HG03066 (cell line): ENCODE results near the gene SORCS2.

Source experiments
- ATAC-seq: cut with Tn5 transposase; IDR thresholded peaks from one replicate; pipeline ENCODE4 v1.9.1; 2021; ENCODE audit warnings: low read depth; ENCODE audit not compliant: unreplicated experiment

SORCS2 gene

DNA sequence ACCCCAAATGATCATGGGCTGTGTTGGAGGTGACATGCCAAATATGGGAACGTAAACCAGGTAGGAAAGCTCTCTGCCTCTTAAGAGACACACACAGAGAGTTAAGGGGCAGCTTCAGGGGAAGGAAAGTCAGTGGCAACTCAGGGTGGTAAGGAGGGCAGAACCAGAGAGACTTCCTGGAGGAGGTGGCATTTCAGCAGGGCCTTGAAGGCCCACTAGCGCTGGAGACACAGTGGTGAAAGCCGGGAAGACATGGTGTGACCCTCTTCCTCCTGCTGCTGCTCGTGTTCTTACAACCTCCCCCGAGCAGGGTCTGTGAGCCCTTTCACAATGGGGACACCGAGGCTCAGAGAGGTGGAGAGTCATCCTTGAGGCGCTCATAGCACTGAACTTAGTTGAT is 68.2 kb downstream of the SORCS2 start:
- no peak for ATAC-seq

DNA sequence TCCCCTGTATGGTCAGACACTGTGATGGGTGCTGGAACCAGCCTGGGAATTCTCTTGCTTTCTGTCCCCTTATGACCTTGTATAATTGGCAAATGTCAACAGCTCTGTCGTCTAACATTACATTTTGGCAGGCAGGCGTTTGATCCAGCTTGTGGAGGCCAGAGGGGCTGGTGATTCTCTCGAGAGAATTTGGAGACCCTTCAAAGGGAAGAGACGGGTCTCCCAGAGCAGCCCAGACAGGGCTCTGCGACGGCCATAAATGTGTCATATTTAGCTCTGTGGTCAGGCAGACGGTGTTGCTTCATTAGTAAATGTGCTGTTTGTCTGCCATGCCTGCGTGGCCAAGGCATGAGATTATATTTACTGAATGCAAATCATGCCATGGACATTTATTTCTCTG is 68.7 kb downstream of the SORCS2 start:
- ATAC-seq, result no peak

DNA sequence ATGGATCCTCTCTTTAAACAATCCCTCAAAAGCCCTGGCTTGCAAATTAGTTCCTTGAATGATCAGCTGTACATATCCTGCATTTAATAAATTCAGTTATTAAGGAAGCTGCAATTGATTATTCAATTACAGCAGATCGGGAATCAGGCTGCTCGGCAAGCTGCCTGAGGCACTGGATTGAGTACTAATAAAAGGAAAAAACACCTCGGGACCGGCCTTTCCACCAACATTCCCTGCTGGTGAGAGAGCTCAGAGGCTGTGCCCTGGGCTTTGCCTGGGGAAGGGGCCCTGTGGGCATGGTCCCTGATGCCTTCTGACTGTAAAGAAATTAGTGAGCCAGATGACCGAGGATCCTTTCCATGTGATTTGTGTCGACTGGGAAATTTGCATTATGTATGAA is 69.2 kb downstream of the SORCS2 start:
- ATAC-seq, result no peak

DNA sequence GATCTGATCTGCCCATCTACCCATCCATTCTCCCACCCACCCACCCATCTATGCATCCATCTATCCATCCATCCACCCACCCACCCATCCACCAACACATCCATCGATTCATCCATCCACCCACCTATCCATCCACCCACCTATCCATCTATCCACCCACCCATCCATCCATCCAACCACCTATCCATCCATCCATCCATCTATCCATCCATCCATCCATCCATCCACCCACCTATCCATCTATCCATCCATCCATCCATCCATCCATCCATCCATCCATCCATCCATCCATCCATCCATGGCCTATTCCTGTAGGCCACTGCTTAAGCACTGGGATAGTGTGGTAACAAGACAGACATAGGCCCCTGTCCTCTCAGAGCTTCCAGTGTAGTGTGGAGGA is 69.8 kb downstream of the SORCS2 start:
- no peak for ATAC-seq

DNA sequence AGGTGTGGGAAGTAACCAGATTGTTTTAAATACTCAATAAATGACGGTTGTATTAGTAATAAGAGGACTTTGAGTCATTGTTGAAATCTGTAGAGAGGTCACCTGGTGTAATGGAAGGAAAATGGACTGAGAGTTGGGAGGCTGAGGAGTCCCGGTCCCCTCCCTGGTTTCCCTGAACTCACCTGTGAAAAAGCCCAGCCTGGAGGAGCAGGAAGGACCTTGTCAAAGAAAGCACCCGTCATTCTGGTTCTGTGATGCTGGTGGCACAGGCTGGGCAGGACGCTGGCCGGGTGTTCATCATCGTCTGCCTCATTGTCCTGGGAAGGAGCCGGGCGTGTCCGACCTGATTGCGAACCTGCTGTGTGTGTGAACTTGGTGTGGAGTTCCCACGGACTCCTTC is 70.8 kb downstream of the SORCS2 start:
- no peak for ATAC-seq

DNA sequence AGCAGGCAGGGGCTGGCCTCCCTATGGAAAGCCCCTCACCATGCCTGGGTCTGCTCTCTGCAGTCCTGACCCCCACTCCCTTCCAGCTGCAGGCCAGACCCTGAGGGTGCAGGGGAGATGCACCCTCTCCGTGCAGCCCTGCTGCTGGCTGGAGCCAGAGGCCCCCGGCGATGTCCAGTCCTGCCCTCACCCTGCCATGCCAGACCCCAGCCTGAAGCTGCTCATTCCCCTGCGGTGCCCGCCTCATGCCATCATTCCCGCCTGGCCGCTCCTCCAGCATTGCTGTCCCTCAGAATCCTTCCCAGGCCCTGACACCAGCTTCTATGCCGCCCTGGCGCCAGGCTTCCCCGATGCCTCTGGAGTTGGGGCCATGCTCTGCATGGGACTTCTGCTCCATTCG is 72.4 kb downstream of the SORCS2 start:
- no peak for ATAC-seq

DNA sequence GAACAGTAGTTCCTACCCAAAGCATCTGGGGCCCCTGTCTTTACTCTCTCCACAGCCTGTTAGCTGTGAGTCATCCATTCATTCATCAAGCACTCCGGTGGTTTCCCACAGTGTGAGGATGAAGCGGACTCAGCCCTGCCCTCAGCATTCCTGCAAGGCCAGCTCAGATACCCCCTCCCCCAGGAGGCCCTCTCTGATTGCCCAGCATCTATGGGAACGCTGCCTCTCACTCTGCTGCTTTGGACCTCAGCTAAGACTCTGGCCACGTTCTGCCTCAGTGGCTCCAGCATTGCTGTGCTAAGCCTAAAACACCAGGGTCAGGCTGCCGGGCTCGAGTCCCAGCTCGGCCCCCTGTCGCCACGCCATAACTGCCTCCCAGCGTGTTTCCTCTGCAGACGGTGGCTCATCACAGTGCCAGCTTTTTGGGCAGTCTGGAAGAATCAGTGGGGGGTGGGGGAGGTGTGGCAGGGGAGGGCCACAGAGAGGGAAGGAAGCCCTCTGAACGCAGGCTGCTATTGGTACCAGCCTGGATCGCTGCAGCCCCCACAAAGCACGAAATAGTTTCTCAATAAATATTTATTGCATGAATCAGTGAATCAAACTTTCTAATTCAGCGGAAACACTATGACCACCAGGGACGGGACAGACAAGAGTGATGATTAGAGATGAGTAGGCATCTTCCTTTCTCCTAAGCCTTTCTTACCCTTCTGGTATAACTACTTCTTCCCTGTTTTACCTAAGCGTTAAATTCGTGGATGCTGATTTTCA is 74.4 kb downstream of the SORCS2 start:
- ATAC-seq, result no peak

DNA sequence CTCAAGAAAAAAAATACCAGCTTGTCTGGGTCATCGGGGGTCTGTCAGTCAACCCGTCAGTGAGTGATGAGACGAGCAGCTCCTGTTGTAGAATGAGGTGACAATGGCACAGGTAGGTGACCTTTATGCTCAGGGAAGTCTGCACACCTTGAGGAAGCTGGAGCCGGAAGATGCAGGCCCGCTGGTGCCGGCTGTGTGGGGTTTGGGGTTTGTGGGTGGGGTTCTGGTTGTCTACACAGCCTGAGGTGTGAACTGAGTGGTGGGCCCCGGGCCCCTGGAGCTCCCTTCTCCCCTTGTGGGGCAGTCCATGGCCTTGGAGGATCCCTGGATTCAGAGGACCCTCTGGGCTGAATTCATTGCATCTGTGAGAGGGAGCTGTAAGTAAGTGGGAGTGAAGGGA is 75.5 kb downstream of the SORCS2 start:
- no peak for ATAC-seq

DNA sequence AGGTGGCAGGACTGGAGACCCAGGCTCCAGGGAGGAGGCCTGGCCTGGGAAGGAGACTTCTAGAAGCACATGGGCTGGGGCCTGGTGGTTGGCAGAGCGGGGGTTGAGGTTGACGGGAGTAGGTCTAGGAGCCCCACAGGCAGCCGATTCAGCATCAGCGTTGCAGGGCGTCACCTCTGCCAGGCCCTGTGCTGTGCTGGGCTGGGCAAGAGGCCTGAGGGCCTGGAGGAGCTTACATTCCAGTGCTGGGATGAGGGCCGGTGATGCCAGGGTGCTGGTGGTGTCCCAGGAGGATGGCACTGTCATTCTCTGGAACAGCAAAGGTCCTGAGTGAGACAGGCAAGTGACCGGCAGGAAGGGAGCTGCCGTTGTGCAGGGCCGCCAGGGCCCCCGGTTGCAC is 76.6 kb downstream of the SORCS2 start:
- ATAC-seq, result no peak

DNA sequence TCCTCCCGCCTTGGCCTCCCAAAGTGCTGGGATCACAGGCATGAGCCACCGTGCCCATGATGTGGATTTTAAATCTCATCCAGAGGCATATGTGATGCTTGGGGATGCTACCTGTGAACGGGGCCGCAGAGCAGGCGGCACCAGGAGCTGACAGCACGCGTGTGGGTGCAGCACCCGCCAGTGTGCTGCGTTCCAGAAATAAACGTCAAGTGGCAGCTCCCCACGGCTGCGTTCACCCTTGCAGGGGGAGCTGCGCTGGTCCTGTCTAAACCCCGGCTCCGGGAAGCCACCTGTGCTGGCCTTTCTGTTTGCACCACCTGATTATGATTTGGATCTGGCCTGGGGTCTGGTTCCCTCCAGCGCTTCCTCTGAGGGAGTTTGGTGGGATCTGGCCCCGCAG is 77.8 kb downstream of the SORCS2 start:
- ATAC-seq, result no peak

DNA sequence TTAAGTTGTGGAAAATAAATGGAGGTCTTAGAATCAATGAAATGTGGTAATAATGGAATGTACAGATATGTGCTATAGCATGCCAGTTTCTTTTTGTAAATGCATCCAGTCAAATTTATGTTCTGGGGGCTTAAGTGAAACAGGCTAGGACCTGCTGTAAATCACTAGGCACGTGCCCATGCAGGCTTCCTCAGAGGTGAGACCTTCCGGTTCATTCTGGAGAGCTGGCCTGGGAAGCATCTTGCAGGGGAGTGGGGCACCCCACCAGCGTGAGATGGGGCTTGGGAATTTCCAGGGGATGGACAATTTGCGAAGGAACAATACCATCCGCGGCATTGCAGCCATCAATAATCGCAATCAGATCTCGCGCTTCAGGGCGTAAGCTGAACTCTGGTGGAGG is 80.1 kb downstream of the SORCS2 start:
- ATAC-seq, result no peak

DNA sequence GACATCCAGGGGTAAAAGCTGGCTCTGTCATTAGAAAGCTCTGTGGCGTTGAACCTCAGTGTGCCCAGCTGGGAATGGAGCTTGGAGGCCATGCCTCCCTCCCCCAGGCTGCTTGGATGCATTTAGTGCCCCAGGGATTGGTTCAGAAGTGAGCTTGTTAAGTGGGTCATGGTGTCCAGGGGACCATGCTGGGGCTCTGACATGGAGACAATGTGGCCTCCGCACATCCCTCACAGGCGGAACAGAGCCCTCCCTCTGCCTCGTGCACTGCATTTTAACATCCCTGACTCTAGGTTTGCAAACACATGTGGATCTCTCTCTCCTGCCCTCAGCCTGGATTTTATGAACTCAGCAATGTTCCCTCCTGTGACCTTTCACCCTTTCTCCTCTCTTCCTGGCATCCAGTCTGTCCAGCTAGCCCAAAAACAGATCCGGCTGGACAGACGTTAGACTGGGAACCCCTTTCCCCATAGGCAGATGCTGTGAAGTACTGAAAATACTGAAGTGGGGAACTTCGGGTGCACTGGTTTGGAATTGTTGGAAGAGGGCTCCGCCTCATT is 81.5 kb downstream of the SORCS2 start:
- no peak for ATAC-seq

DNA sequence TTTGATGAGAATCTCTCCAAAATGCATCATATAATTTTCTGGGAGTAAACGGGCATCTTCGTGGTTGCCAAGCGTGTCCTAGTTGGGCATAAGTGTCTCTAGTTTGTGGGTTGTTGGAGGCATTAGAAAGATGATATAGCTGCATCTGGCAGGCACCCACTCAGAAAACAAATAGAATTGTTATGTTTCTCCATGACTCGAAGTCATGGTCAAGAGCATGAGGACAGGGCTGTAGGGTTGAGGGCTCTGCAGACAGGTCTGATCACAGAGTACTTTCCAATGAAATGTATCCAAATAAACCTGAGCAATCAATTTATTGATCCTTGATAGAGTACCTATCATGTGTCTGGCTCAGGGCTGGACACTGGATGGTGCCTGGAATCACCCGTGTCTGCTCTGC is 82.7 kb downstream of the SORCS2 start:
- no peak for ATAC-seq

DNA sequence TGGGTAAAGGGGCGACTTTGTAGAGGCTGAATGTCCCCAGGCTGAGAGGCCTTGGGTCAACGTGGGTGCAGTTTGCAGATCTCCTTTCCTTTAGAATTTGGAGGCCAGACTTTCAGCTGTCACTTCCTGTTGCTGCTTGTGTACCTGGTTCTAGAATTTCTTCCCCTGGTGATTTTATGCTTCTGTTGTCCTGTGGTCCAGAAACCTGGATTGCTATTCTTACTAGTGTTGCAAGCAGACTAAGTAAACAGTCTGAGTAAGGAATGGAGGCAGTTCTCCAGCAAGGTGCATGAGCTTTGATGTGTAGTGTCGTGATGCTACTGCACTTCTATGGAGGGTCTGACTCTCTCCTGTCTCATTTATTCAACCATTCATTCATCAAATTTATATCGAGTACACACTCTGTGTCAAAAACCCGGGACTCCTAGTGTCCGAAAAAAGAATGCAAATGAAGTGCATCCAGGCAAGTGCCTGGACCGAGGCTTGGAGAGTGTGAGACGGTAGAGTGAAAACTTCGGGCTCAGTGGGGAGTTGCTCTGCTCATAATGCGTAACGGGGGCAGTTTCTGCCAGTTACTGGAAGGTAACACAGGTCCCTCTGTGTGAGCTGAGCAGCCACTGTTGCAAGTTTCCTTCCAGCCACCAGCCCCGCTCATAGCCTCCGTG is 83.3 kb downstream of the SORCS2 start:
- ATAC-seq, result no peak

DNA sequence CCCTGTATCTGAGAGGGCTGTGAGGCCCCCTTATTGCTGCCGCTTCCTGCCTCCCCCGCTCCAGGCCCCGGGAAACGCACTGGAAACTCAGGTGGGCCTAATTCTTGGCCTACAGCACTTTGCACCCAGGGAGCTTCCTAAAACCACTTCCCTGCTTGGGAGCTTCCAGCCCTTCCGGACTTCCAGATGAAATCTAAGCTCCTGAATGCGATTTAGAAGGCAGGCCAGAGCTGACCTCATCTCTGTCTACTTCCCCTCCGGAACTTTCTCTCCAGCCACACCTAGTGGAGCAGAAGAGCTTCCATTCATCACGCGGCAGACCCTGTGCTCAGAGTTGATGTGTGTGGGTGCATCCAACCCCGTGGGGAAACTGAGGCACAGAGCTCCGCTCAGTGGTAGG is 84.2 kb downstream of the SORCS2 start:
- no peak for ATAC-seq

DNA sequence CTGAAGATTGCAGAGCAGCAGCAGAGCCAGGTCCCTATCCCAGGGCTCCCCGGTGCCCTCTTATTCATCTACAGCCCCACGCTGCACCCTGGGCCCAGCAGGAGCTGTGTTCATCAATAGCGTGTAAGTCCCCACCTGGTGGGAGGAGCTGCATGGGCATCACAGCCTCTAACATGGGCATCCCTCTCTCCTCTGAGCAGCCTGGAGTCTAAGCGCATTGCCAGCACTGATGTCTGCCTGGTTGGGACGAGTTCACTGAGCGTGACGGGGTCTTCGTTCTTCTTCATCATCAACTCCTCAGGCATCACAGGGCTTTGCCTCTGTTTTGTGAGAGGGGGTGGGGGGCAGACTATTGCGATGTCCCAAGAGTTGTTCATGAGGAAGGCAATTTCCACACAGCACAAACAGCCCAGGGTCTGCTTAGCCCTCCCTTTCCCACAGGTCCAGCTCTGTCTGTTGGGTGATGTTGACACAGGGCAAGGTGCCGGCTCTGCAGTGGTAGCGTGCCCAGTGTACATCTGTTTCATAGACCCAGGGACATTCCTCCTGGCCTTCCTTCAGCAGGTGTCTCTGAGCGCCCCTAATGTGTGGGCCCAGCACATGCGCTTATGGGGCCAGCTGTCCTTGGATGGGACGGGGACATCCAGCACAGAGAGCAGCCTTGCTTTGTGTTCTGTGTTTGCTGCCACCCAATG is 85.9 kb downstream of the SORCS2 start:
- no peak for ATAC-seq

DNA sequence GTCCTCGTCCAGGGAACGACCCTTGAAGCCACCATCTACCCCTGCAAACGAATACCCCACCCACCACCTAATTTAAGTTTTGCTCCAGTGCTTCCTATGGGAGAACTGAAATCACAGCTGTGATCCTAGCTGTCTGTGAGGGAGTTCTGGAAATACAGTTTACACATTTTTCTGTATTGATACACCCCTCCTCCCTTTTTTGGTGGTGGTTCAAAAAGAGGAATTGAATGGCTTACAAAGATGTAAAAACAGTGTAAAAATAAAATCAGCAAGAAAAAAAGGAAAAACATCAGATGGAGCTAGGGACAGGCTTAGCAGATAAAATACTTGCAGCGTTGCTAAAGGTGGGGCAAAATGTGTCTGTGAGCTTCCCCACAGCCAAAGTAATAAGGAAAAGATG is 86.6 kb downstream of the SORCS2 start:
- no peak for ATAC-seq

DNA sequence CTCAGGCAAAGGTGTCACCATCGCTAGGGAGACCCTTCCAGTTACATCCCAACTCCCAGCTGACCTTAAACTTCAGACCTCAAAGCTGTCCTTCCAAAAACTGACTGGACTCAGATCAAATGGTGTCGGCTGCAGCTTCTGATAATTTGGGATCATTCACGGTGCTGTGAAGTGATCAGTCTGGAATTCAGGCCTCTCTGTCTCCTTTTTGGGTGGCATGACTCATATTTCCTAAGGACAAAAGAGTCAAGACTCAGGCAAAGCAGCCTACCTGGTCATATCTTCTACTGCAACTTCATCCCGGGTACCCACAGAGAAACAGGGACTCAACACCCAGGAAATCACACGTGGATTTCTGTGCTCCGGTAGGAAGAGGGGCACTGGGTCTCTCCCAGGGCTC is 87.6 kb downstream of the SORCS2 start:
- no peak for ATAC-seq

DNA sequence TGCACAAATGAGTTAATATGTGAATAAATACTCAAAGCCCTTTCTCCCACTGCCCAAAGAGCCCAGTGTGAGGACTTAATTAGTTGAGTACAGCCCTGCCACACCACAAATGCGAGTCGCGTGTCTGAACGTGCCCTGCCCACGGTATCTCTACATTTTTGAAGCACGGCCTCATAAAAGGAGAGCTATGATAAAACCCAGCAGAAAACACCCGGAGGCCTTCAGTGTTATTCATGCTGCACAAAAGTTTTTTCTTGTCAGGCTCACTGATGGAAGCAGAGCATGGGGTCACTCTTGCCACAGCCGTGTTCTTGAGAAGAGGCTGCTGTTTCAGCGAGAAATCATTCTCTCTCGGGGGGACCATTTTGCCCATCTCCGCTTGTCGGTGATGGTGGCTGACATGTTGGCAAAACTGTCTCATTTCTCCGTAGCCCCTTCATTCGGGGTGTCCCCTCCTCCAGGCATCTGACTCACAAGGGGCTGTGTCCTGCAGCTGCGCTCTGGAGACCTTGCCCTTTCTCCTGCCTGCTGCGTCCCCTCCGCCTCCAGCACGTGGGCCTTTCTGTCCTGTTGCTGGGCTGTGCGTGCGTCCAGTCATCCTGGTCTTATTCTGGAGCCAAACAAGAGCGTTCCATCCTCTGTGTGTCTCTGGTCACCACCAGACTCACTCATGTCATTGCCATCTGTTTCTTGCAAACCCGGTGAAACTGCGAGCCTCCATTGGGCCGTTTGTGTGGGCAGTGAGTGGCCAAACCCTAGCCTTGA is 88.8 kb downstream of the SORCS2 start:
- ATAC-seq, result no peak

DNA sequence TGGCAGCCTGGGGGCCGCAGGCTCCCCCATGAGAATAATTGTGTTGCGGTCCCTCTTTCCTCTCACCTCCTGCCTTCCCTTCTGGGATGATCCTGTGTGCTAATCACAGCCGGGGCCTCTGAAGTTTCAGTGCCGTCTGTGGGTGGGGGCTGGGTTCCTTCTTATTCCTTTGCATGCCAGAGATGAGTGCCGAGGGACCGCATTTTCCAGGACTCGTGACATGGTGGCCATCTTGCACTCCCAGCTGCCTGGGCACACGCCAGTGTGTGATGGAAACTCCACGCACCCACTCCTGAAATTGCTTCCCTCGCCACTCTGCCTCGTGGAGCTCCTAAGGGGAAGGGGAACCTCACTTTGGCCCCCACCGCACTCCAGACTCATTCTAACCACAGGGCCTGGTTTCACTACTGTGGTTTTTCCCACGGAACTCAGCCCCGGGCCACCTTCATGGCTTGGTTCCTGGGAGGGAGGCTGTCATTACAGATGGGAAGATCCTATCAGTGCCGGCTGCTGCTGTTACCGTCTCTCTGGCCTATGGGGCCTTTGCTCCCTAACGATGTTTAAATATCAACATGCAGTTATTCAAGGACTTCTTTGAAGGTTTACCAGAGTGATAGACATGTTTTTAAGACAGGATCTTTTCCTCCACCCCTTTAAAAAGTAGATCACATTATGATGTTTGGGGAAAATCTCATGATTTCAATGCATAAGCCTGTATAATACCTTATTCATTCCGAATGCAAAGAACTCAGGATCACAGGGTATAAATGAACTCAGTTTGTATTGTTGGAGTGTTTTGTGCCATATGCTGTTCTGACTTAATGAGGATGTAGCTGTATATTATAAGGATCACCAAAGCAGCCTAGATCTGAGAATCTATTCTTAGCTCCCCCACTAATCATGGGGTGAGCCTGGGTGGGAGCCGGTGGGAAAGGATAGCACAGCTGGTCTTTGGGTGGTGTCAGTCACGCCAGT is 89.6 kb downstream of the SORCS2 start:
- no peak for ATAC-seq
